GM21360 (cell line): ENCODE measurements around the gene WFDC1.

Experiments
- ATAC-seq: cut with Tn5 transposase; IDR thresholded peaks from one replicate; pipeline ENCODE4 v1.9.1; 2021; ENCODE audit warnings: mild to moderate bottlenecking, moderate library complexity; ENCODE audit not compliant: unreplicated experiment

Gene WFDC1

GRCh38 chr16:84370723-84371552 lies 76.3 kb downstream of the WFDC1 start:
- no peak for ATAC-seq

GRCh38 chr16:84371553-84371865 lies 76.8 kb downstream of the WFDC1 start:
- no peak for ATAC-seq

GRCh38 chr16:84373907-84374489 lies 79.3 kb downstream of the WFDC1 start:
- no peak for ATAC-seq

GRCh38 chr16:84378099-84378498 lies 83.4 kb downstream of the WFDC1 start:
- no peak for ATAC-seq

GRCh38 chr16:84378567-84378966 lies 83.9 kb downstream of the WFDC1 start:
- no peak for ATAC-seq

- ATAC-seq, result no peak
These were observed 84.5 kb downstream of the WFDC1 start for GRCh38 chr16:84379008-84379708.
